ENCODE measurements around the gene PIGBOS1. TPM values are rescaled to one million over a fixed set of nuclear protein-coding genes. Genes with fewer than 3 reads are reported as not detected.

PIGBOS1 gene
- polyA plus RNA-seq, 1 of the 3 experiments (the other 2 are of a cell fraction), result 18.2 TPM

- DNase-seq, result peak; percentile 22
- Histone ChIP-seq H3K27ac (ENCODE audit: low read depth in 2 of 2, low read length in 1 of 2) (peak overlapping the region in 1 of 2 experiments; percentile 17; a peak in 1 of 4 replicates), H3F3A (replicated peaks; ENCODE audit: insufficient read depth) (peaks cover 16% of the 10 kb centered on the region), H3K9me2 (no peaks in the 10 kb centered on the region), H3K4me1 (ENCODE audit: control insufficient read depth in 1 of 2, insufficient read depth in 2 of 2, low read depth in 1 of 2, low read length in 1 of 2) (no peaks in the 10 kb centered on the region; a peak in 1 of 4 replicates), H2AFZ (ENCODE audit: low read depth) (no peak overlapping the region), H3K9me3 (no peaks in the 10 kb centered on the region), H3K79me2 (ENCODE audit: insufficient read depth) (no peaks in the 10 kb centered on the region), H3K4me3 (ENCODE audit: low read depth in 2 of 2, low read length in 1 of 2) (no peak overlapping the region), H3K36me3 (replicated peaks in 1 of 2; ENCODE audit: control insufficient read depth in 1 of 2, insufficient read depth in 2 of 2, low read length in 1 of 2) (peaks cover 7 to 29% of the 10 kb centered on the region in 2 experiments), H3K27me3 (ENCODE audit: insufficient read depth) (no peaks in the 10 kb centered on the region), H3K9ac (no peak overlapping the region), H4K20me1 (ENCODE audit: insufficient read depth) (no peaks in the 10 kb centered on the region), H3K4me2 (no peak overlapping the region)
- WGBS (ENCODE audit: low lambda C conversion rate), result 48% methylated on average over 2 of the region's 2 CpGs
- CTCF ChIA-PET, result interaction anchor here (3.7 kb wide), 1 partner anchor 13 kb away, joined by 12 read pairs; no protein-coding TSS in a partner anchor
- peak; percentile 39 for TF ChIP-seq CHD2 (IDR thresholded peaks at IDR 0.05; ENCODE audit: low read length, partially characterized antibody)
- peak; percentile 67 for TF ChIP-seq JUND (IDR thresholded peaks at IDR 0.05)
- TF ChIP-seq TCF12 (IDR thresholded peaks at IDR 0.05), result peak; percentile 78
- TF ChIP-seq PBX3 (IDR thresholded peaks at IDR 0.05), result peak; percentile 61
- TF ChIP-seq EP300 (IDR thresholded peaks at IDR 0.05; ENCODE audit: borderline replicate concordance in 1 of 2, low read depth in 1 of 2, low read length in 1 of 2), result peak in 1 of 2 experiments; percentile 21; a peak in 1 of 4 replicates
- TF ChIP-seq RCOR1 (IDR thresholded peaks at IDR 0.05; ENCODE audit: low read length), result peak; percentile 44; the same call in 1 of the 2 replicates
- TF ChIP-seq EZH2phosphoT487 (IDR thresholded peaks at IDR 0.05; ENCODE audit: borderline replicate concordance, low read depth), result no peak
- no peak for TF ChIP-seq NFIC (IDR thresholded peaks at IDR 0.05; ENCODE audit: borderline replicate concordance)
- TF ChIP-seq RXRA (IDR thresholded peaks at IDR 0.05; ENCODE audit: borderline replicate concordance, low read depth), result 0 out of 2 replicates have a peak, but pooled peaks have one; percentile 9
- peak; percentile 35; the same call in 1 of the 2 replicates for TF ChIP-seq POLR2AphosphoS5 (IDR thresholded peaks at IDR 0.05; ENCODE audit: low read depth, low read length)
- TF ChIP-seq FOSL2 (IDR thresholded peaks at IDR 0.05; ENCODE audit: borderline replicate concordance, low read depth), result peak; percentile 44; the same call in 1 of the 2 replicates
- POLR2A ChIA-PET, result no interaction called here
Observed at GRCh38 chr15:55357774-55358173, 38.9 kb upstream of the PIGBOS1 start.

DNA sequence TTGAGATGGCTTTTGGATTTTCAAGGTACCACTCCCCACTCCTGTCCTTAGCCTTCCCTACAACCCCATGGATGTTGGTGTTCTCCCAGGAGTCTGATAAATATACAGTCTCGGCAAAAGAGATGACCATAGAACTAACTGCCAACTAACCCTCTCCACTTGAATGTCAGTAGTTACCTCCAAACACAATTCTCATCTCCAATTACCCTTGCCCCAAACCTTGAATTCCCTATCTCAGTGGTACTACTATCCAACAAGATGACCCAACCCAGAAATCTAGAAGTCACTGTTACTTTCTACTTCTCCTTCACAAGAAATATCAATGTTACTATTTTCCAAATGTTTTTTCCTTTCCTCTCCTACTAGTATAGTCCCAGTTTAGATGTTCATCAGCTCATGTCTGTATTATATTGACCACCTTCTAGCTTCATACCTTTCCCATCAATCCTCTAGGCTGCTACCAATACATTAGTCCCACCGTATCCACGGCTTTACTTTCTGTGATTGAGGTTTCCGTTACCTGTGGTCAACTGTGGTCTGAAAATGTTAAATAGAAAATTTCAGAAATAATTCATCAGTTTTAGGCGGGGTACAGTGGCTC is 38.2 kb upstream of the PIGBOS1 start:
- Histone ChIP-seq H3K4me1 (ENCODE audit: control insufficient read depth in 1 of 2, insufficient read depth in 2 of 2, low read depth in 1 of 2, low read length in 1 of 2) (no peaks in the 10 kb centered on the region; a peak in 1 of 4 replicates), H3K9me2 (no peaks in the 10 kb centered on the region), H3F3A (replicated peaks; ENCODE audit: insufficient read depth) (peaks cover 17% of the 10 kb centered on the region), H3K4me3 (ENCODE audit: low read depth in 2 of 2, low read length in 1 of 2) (no peak overlapping the region), H3K36me3 (replicated peaks in 1 of 2; ENCODE audit: control insufficient read depth in 1 of 2, insufficient read depth in 2 of 2, low read length in 1 of 2) (peaks cover 7 to 29% of the 10 kb centered on the region in 2 experiments), H3K79me2 (ENCODE audit: insufficient read depth) (no peaks in the 10 kb centered on the region), H3K4me2 (no peak overlapping the region), H4K20me1 (ENCODE audit: insufficient read depth) (no peaks in the 10 kb centered on the region), H3K9me3 (no peaks in the 10 kb centered on the region), H3K27me3 (ENCODE audit: insufficient read depth) (no peaks in the 10 kb centered on the region), H3K27ac (ENCODE audit: low read depth in 2 of 2, low read length in 1 of 2) (no peak overlapping the region; a peak in 1 of 4 replicates), H2AFZ (ENCODE audit: low read depth) (no peak overlapping the region), H3K9ac (no peak overlapping the region)
- POLR2A ChIA-PET, result no interaction called here
- WGBS (ENCODE audit: low lambda C conversion rate), result 98% methylated on average over 5 of the region's 5 CpGs
- no peak for DNase-seq
- CTCF ChIA-PET, result interaction anchor here (3.7 kb wide), 1 partner anchor 14 kb away, joined by 12 read pairs; no protein-coding TSS in a partner anchor
- TF ChIP-seq GATA2 (CRISPR knock-in tag; IDR thresholded peaks at IDR 0.05), result no peak
- TF ChIP-seq, protein P1, sequence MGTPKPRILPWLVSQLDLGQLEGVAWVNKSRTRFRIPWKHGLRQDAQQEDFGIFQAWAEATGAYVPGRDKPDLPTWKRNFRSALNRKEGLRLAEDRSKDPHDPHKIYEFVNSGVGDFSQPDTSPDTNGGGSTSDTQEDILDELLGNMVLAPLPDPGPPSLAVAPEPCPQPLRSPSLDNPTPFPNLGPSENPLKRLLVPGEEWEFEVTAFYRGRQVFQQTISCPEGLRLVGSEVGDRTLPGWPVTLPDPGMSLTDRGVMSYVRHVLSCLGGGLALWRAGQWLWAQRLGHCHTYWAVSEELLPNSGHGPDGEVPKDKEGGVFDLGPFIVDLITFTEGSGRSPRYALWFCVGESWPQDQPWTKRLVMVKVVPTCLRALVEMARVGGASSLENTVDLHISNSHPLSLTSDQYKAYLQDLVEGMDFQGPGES (IDR thresholded peaks at IDR 0.05; ENCODE audit: low read depth, low read length), result no peak
- no peak for TF ChIP-seq FOXM1 (IDR thresholded peaks at IDR 0.05; ENCODE audit: low read depth)
